K562 (cell line): ENCODE measurements around the gene LAT. TPM values are rescaled to one million over a fixed set of nuclear protein-coding genes. Genes with fewer than 3 reads are reported as not detected.

Experiments
- E2F3 ChIP-seq: fragments of 250-450 bp; sonication (Bioruptor Pico); IDR thresholded peaks from 2 replicates; pipeline ENCODE4 v1.4.0; 2020; ENCODE audit warnings: mild to moderate bottlenecking
- HNRNPH1 ChIP-seq: fragments of 200-400 bp; formaldehyde crosslinking; optimal IDR thresholded peaks from 2 replicates; pipeline ENCODE3; 2017; ENCODE audit warnings: low read depth, mild to moderate bottlenecking, low read length, moderate library complexity
- KLF16 ChIP-seq: IDR thresholded peaks from 2 replicates; pipeline ENCODE4 v1.6.1; 2016; ENCODE audit warnings: antibody characterized with exemption
- POLR2A ChIP-seq: fragments of 450-650 bp; conservative IDR thresholded peaks from 2 replicates; pipeline ENCODE4 v1.6.1; 2016
- POU5F1 ChIP-seq: fragments of 150-350 bp; IDR thresholded peaks from 2 replicates; pipeline ENCODE4 v1.6.1; 2014; ENCODE audit warnings: borderline replicate concordance, low read length, low read depth, mild to moderate bottlenecking; ENCODE audit not compliant: partially characterized antibody
- SLC30A9 ChIP-seq: fragments of 250-450 bp; sonication (Bioruptor Pico); IDR thresholded peaks from 2 replicates; pipeline ENCODE4 v1.8.0; 2022; ENCODE audit warnings: mild to moderate bottlenecking, moderate library complexity
- SPI1 ChIP-seq: IDR thresholded peaks from 2 replicates; pipeline ENCODE4 v1.6.1; 2011; ENCODE audit warnings: low read depth, low read length, control low read depth, borderline replicate concordance
- SRF ChIP-seq, 2 experiments: fragments of 250-450, 450-650 bp in 1 of 2; sonication (Bioruptor Pico) in 1 of 2; sonication (generic) in 1 of 2; formaldehyde crosslinking; IDR thresholded peaks; 2 replicates each; pipeline versions ENCODE4 v1.5.0 to v1.5.1; 2020 to 2022; ENCODE audit warnings: mild to moderate bottlenecking in 1 of 2, missing genetic modification reagents in 1 of 2
- ZNF124 ChIP-seq: sonication (generic); formaldehyde crosslinking; IDR thresholded peaks from 2 replicates; pipeline ENCODE4 v1.8.1; 2022; ENCODE audit warnings: missing genetic modification reagents
- polyA plus RNA-seq, 8 experiments: library from polyadenylated mRNA; depleted of rRNA in 4 of 8; stranded (reverse) in 5 of 8; unstranded in 3 of 8; fragments of >200 nt; fragmentation: Nextera tagmentation in 2 of 8; fragmentation: Illumina TruSeq in 1 of 8; extraction: Ambion mirVana in 2 of 8; extraction: Trizol in 1 of 8; gene quantifications; 2 replicates each; pipeline versions ENCODE4 v1.2.1 to v1.2.3, GENCODE V29; 2011 to 2014; ENCODE audit warnings: inconsistent platforms in 1 of 8, missing spikeins in 1 of 8
- total RNA-seq, 7 experiments: library from RNA; depleted of rRNA in 6 of 7; stranded (reverse); fragments of >200 nt in 6 of 7; fragmentation: Illumina TruSeq in 2 of 7; extraction: Trizol in 2 of 7; gene quantifications; 2 replicates each; pipeline versions ENCODE4 v1.2.1 to v1.2.3, GENCODE V29; 2011 to 2021; ENCODE audit warnings: low replicate concordance in 1 of 7
- TF ChIP-seq, protein P1 (sequence below): sonication (generic); formaldehyde crosslinking; IDR thresholded peaks from 2 replicates; pipeline ENCODE4 v1.5.0; 2020; ENCODE audit warnings: missing genetic modification reagents
- TF ChIP-seq, protein P2 (sequence below): fragments of 450-650 bp; IDR thresholded peaks from 2 replicates; pipeline ENCODE4 v1.6.1; 2016; ENCODE audit warnings: low read depth
- TF ChIP-seq, protein P3 (sequence below): fragments of 250-450 bp; sonication (Bioruptor Pico); IDR thresholded peaks from 2 replicates; pipeline ENCODE4 v1.5.0; 2020; ENCODE audit warnings: mild to moderate bottlenecking
- TF ChIP-seq, protein P4 (sequence below): fragments of 450-650 bp; IDR thresholded peaks from 2 replicates; pipeline ENCODE4 v1.6.1; 2018; ENCODE audit not compliant: partially characterized antibody

Gene LAT
- total and polyA plus RNA-seq, 9 of the 15 experiments (the other 6 are each of a cell fraction or from before 2014, with no cell fraction given), result 0.40 to 4.2 (median 1.3) TPM

- TF ChIP-seq, protein P1, sequence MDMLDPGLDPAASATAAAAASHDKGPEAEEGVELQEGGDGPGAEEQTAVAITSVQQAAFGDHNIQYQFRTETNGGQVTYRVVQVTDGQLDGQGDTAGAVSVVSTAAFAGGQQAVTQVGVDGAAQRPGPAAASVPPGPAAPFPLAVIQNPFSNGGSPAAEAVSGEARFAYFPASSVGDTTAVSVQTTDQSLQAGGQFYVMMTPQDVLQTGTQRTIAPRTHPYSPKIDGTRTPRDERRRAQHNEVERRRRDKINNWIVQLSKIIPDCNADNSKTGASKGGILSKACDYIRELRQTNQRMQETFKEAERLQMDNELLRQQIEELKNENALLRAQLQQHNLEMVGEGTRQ (CRISPR knock-in tag), result no peak
- TF ChIP-seq ZNF124 (CRISPR knock-in tag) (no peak), POLR2A (peak; percentile 89), SPI1 (no peak), KLF16 (no peak), HNRNPH1 (no peak), E2F3 (CRISPR knock-in tag) (no peak), POU5F1 (no peak), SRF (CRISPR knock-in tag; IDR thresholded peaks at IDR 0.05) (peak in 1 of 2 experiments; percentile 54; a peak in 1 of 4 replicates), SLC30A9 (CRISPR knock-in tag) (no peak)
- TF ChIP-seq, protein P2, sequence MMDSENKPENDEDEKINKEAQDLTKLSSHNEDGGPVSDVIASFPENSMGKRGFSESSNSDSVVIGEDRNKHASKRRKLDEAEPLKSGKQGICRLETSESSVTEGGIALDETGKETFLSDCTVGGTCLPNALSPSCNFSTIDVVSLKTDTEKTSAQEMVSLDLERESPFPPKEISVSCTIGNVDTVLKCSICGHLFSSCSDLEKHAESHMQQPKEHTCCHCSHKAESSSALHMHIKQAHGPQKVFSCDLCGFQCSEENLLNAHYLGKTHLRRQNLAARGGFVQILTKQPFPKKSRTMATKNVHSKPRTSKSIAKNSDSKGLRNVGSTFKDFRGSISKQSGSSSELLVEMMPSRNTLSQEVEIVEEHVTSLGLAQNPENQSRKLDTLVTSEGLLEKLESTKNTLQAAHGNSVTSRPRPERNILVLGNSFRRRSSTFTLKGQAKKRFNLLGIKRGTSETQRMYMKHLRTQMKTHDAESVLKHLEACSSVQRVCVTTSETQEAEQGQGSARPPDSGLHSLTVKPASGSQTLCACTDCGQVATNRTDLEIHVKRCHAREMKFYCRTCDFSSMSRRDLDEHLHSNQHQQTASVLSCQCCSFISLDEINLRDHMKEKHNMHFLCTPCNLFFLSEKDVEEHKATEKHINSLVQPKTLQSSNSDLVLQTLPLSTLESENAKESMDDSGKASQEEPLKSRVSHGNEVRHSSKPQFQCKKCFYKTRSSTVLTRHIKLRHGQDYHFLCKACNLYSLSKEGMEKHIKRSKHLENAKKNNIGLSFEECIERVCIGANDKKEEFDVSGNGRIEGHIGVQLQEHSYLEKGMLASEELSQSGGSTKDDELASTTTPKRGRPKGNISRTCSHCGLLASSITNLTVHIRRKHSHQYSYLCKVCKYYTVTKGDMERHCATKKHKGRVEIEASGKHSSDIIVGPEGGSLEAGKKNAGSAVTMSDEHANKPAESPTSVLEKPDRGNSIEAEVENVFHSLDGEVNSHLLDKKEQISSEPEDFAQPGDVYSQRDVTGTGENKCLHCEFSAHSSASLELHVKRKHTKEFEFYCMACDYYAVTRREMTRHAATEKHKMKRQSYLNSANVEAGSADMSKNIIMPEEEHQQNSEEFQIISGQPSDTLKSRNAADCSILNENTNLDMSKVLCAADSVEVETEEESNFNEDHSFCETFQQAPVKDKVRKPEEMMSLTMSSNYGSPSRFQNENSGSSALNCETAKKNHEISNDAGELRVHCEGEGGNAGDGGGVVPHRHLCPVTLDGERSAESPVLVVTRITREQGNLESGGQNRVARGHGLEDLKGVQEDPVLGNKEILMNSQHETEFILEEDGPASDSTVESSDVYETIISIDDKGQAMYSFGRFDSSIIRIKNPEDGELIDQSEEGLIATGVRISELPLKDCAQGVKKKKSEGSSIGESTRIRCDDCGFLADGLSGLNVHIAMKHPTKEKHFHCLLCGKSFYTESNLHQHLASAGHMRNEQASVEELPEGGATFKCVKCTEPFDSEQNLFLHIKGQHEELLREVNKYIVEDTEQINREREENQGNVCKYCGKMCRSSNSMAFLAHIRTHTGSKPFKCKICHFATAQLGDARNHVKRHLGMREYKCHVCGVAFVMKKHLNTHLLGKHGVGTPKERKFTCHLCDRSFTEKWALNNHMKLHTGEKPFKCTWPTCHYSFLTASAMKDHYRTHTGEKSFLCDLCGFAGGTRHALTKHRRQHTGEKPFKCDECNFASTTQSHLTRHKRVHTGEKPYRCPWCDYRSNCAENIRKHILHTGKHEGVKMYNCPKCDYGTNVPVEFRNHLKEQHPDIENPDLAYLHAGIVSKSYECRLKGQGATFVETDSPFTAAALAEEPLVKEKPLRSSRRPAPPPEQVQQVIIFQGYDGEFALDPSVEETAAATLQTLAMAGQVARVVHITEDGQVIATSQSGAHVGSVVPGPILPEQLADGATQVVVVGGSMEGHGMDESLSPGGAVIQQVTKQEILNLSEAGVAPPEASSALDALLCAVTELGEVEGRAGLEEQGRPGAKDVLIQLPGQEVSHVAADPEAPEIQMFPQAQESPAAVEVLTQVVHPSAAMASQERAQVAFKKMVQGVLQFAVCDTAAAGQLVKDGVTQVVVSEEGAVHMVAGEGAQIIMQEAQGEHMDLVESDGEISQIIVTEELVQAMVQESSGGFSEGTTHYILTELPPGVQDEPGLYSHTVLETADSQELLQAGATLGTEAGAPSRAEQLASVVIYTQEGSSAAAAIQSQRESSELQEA, result no peak
- TF ChIP-seq, protein P3, sequence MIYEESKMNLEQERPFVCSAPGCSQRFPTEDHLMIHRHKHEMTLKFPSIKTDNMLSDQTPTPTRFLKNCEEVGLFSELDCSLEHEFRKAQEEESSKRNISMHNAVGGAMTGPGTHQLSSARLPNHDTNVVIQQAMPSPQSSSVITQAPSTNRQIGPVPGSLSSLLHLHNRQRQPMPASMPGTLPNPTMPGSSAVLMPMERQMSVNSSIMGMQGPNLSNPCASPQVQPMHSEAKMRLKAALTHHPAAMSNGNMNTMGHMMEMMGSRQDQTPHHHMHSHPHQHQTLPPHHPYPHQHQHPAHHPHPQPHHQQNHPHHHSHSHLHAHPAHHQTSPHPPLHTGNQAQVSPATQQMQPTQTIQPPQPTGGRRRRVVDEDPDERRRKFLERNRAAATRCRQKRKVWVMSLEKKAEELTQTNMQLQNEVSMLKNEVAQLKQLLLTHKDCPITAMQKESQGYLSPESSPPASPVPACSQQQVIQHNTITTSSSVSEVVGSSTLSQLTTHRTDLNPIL (CRISPR knock-in tag), result no peak
- TF ChIP-seq, protein P4, sequence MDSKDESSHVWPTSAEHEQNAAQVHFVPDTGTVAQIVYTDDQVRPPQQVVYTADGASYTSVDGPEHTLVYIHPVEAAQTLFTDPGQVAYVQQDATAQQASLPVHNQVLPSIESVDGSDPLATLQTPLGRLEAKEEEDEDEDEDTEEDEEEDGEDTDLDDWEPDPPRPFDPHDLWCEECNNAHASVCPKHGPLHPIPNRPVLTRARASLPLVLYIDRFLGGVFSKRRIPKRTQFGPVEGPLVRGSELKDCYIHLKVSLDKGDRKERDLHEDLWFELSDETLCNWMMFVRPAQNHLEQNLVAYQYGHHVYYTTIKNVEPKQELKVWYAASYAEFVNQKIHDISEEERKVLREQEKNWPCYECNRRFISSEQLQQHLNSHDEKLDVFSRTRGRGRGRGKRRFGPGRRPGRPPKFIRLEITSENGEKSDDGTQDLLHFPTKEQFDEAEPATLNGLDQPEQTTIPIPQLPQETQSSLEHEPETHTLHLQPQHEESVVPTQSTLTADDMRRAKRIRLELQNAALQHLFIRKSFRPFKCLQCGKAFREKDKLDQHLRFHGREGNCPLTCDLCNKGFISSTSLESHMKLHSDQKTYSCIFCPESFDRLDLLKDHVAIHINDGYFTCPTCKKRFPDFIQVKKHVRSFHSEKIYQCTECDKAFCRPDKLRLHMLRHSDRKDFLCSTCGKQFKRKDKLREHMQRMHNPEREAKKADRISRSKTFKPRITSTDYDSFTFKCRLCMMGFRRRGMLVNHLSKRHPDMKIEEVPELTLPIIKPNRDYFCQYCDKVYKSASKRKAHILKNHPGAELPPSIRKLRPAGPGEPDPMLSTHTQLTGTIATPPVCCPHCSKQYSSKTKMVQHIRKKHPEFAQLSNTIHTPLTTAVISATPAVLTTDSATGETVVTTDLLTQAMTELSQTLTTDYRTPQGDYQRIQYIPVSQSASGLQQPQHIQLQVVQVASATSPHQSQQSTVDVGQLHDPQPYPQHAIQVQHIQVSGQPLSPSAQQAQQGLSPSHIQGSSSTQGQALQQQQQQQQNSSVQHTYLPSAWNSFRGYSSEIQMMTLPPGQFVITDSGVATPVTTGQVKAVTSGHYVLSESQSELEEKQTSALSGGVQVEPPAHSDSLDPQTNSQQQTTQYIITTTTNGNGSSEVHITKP, result peak; percentile 66
Measured at GRCh38 chr16:28950648-28951409, 34.0 kb upstream of the LAT start, which contains the start of gene NFATC2IP (continued).
